Measurements from ENCODE around the gene KCNQ4.

The KCNQ4 gene

GRCh38 chr1:40783001-40783905 is at the start of gene KCNQ4:
Gene KCNQ4 (plus strand): TSS chr1:40783787. CDS start chr1:40784094, 307 bp downstream.
- peak in 1 of 2 experiments; percentile 22 for DNase-seq (ENCODE audit: low read depth in 2 of 2)

- no peak for DNase-seq (ENCODE audit: low read depth in 2 of 2)
These were observed 48.5 kb upstream of the KCNQ4 start for GRCh38 chr1:40734882-40735628.

- no peak for DNase-seq (ENCODE audit: low read depth in 2 of 2)
These were observed 47.5 kb upstream of the KCNQ4 start for GRCh38 chr1:40736085-40736531.

GRCh38 chr1:40738831-40739230 is 44.8 kb upstream of the KCNQ4 start:
- DNase-seq (ENCODE audit: low read depth in 2 of 2): no peak

- no peak for DNase-seq (ENCODE audit: low read depth in 2 of 2)
These were observed 44.1 kb upstream of the KCNQ4 start for GRCh38 chr1:40739455-40740008.

GRCh38 chr1:40740039-40740996 is 43.3 kb upstream of the KCNQ4 start:
- DNase-seq (ENCODE audit: low read depth in 2 of 2): no peak

GRCh38 chr1:40740997-40741736 is 42.4 kb upstream of the KCNQ4 start:
- DNase-seq (ENCODE audit: low read depth in 2 of 2): no peak

GRCh38 chr1:40742363-40743061 is 41.1 kb upstream of the KCNQ4 start:
- DNase-seq (ENCODE audit: low read depth in 2 of 2): no peak

- DNase-seq (ENCODE audit: low read depth in 2 of 2): no peak
These were observed 40.1 kb upstream of the KCNQ4 start for GRCh38 chr1:40743452-40743851.

GRCh38 chr1:40743860-40744259 is 39.7 kb upstream of the KCNQ4 start:
- no peak for DNase-seq (ENCODE audit: low read depth in 2 of 2)

GRCh38 chr1:40745176-40745575 is 38.4 kb upstream of the KCNQ4 start:
- no peak for DNase-seq (ENCODE audit: low read depth in 2 of 2)

- no peak for DNase-seq (ENCODE audit: low read depth in 2 of 2)
These were observed 37.1 kb upstream of the KCNQ4 start for GRCh38 chr1:40746344-40747090.

GRCh38 chr1:40748841-40749718 is 34.5 kb upstream of the KCNQ4 start:
- no peak for DNase-seq (ENCODE audit: low read depth in 2 of 2)

GRCh38 chr1:40749817-40750216 is 33.8 kb upstream of the KCNQ4 start:
- DNase-seq (ENCODE audit: low read depth in 2 of 2): no peak

- no peak for DNase-seq (ENCODE audit: low read depth in 2 of 2)
These were observed 33.1 kb upstream of the KCNQ4 start for GRCh38 chr1:40750451-40750908.

- DNase-seq (ENCODE audit: low read depth in 2 of 2): no peak
These were observed 31.8 kb upstream of the KCNQ4 start for GRCh38 chr1:40751802-40752201.

GRCh38 chr1:40753142-40753882 is 30.3 kb upstream of the KCNQ4 start:
- no peak for DNase-seq (ENCODE audit: low read depth in 2 of 2)
